Measurements from ENCODE around the gene SNAPC5. TPM values are rescaled to one million over a fixed set of nuclear protein-coding genes. Genes with fewer than 3 reads are reported as not detected.

SNAPC5 gene
- polyA plus RNA-seq, 1 donor (not counting 4 experiments of a cell fraction or from before 2014, with no cell fraction given): 16.1 TPM

DNA sequence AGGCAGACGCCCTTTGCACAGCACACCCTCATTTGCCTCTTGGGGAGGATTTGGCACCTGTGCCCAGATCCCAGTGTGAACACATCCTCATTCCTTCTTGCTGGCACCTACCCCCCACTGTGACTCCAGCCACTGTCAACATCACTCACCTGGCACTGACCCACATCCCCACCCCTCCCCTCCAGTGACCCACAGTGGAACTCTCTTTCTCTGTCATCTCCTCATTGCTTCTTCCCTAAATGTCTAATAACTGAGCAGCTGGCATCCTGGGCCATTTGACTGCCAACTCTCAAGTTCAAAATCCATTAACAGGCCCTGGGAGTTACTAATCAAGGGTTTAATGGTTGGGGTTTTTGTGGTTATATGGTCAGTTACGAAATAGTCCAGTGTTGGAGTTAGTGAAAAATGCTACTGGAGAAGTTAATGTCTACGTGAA is 14.4 kb downstream of the SNAPC5 start:
- peaks cover 18 to 44% of the 10 kb centered on the region in 2 experiments for H3K36me3 ChIP-seq (ENCODE audit: control insufficient read depth in 2 of 2, extremely low read depth in 1 of 2, insufficient read depth in 2 of 2, low read length in 2 of 2)
- no peak for TF ChIP-seq EZH2 (IDR thresholded peaks at IDR 0.05; ENCODE audit: low read length)
- TF ChIP-seq, protein P1, sequence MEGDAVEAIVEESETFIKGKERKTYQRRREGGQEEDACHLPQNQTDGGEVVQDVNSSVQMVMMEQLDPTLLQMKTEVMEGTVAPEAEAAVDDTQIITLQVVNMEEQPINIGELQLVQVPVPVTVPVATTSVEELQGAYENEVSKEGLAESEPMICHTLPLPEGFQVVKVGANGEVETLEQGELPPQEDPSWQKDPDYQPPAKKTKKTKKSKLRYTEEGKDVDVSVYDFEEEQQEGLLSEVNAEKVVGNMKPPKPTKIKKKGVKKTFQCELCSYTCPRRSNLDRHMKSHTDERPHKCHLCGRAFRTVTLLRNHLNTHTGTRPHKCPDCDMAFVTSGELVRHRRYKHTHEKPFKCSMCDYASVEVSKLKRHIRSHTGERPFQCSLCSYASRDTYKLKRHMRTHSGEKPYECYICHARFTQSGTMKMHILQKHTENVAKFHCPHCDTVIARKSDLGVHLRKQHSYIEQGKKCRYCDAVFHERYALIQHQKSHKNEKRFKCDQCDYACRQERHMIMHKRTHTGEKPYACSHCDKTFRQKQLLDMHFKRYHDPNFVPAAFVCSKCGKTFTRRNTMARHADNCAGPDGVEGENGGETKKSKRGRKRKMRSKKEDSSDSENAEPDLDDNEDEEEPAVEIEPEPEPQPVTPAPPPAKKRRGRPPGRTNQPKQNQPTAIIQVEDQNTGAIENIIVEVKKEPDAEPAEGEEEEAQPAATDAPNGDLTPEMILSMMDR (optimal IDR thresholded peaks at IDR 0.05 in 1 of 3, IDR thresholded peaks at IDR 0.05 in 1 of 3, conservative IDR thresholded peaks at IDR 0.05 in 1 of 3; ENCODE audit: extremely low read depth in 1 of 3, insufficient read depth in 2 of 3, low read length in 3 of 3): no peak
- FAIRE-seq (no peak), DNase-seq (ENCODE audit: low read depth, low spot score) (no peak)
- no peak overlapping the region for H3K4me2 ChIP-seq (ENCODE audit: control insufficient read depth, extremely low read depth, insufficient read depth, low read depth, low read length)
- H3K9me1 ChIP-seq (ENCODE audit: control insufficient read depth, extremely low read depth, insufficient read depth, low read length): no peaks in the 10 kb centered on the region
- H3K79me2 ChIP-seq (ENCODE audit: control insufficient read depth, insufficient read depth, low read length): peaks cover 23% of the 10 kb centered on the region
- no peaks in the 10 kb centered on the region for H3K9me3 ChIP-seq (ENCODE audit: control insufficient read depth, low read depth, low read length)
- no peak overlapping the region for H3K27ac ChIP-seq (ENCODE audit: control insufficient read depth, insufficient read depth, low read length)
- H3K27me3 ChIP-seq (ENCODE audit: control insufficient read depth, extremely low read depth, insufficient read depth, low read length): no peaks in the 10 kb centered on the region
- dilution Hi-C loops (cut with MboI; ENCODE audit: extremely low pct_ligation_motif_present, low sequenced_read_pairs): no loop called here
- no peak overlapping the region for H2AFZ ChIP-seq (ENCODE audit: control insufficient read depth, low read length)
- no peak overlapping the region for H3K9ac ChIP-seq (ENCODE audit: control insufficient read depth, extremely low read depth, insufficient read depth, low read length)
- no peak overlapping the region for H3K4me3 ChIP-seq (ENCODE audit: control insufficient read depth in 2 of 3, extremely low read depth in 1 of 3, insufficient read depth in 2 of 3, low read depth in 1 of 3, low read length in 3 of 3)
- H4K20me1 ChIP-seq (ENCODE audit: control insufficient read depth, extremely low read depth, insufficient read depth, low read length): peaks cover 5% of the 10 kb centered on the region
- H3K4me1 ChIP-seq (ENCODE audit: control insufficient read depth, extremely low read depth, insufficient read depth, low read length): peaks cover 23% of the 10 kb centered on the region

DNA sequence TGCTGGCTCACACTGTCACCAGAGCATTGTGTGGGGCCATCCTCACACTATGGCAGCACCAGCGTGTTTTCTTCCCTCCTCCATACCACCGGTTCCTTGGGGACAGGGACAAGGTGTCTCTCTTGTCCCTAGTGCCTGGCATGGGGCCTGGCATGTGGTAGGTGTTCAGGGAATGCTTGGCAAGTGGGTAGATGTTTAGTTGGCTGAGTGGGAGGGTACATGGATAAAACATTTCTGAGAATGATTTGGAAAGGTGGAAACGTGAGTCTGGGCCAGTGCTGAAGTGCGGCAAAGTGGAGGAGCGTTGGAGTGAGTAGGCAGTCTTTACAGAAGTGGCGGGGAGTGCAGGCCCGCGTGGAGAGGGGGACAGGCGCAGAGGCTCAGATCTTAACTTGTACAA is 15.0 kb downstream of the SNAPC5 start:
- H3K27ac ChIP-seq (ENCODE audit: control insufficient read depth, insufficient read depth, low read length): no peak overlapping the region

More for the DNA sequence above, 15.0 kb downstream of the SNAPC5 start:
- H3K9me3 ChIP-seq (ENCODE audit: control insufficient read depth, low read depth, low read length): no peaks in the 10 kb centered on the region
- no peaks in the 10 kb centered on the region for H3K9me1 ChIP-seq (ENCODE audit: control insufficient read depth, extremely low read depth, insufficient read depth, low read length)
- H3K79me2 ChIP-seq (ENCODE audit: control insufficient read depth, insufficient read depth, low read length): peaks cover 28% of the 10 kb centered on the region
- no peak for TF ChIP-seq EZH2 (IDR thresholded peaks at IDR 0.05; ENCODE audit: low read length)
- TF ChIP-seq, protein P1 (optimal IDR thresholded peaks at IDR 0.05 in 1 of 3, IDR thresholded peaks at IDR 0.05 in 1 of 3, conservative IDR thresholded peaks at IDR 0.05 in 1 of 3; ENCODE audit: extremely low read depth in 1 of 3, insufficient read depth in 2 of 3, low read length in 3 of 3): no peak
- H2AFZ ChIP-seq (ENCODE audit: control insufficient read depth, low read length): no peak overlapping the region
- no peak overlapping the region for H3K4me2 ChIP-seq (ENCODE audit: control insufficient read depth, extremely low read depth, insufficient read depth, low read depth, low read length)
- H3K4me3 ChIP-seq (ENCODE audit: control insufficient read depth in 2 of 3, extremely low read depth in 1 of 3, insufficient read depth in 2 of 3, low read depth in 1 of 3, low read length in 3 of 3): no peak overlapping the region
- dilution Hi-C loops (cut with MboI; ENCODE audit: extremely low pct_ligation_motif_present, low sequenced_read_pairs): no loop called here
- H4K20me1 ChIP-seq (ENCODE audit: control insufficient read depth, extremely low read depth, insufficient read depth, low read length): peaks cover 5% of the 10 kb centered on the region
- H3K27me3 ChIP-seq (ENCODE audit: control insufficient read depth, extremely low read depth, insufficient read depth, low read length): no peaks in the 10 kb centered on the region
- no peak for DNase-seq (ENCODE audit: low read depth, low spot score)
- no peak for FAIRE-seq
- H3K4me1 ChIP-seq (ENCODE audit: control insufficient read depth, extremely low read depth, insufficient read depth, low read length): peaks cover 23% of the 10 kb centered on the region
- peaks cover 15 to 38% of the 10 kb centered on the region in 2 experiments for H3K36me3 ChIP-seq (ENCODE audit: control insufficient read depth in 2 of 2, extremely low read depth in 1 of 2, insufficient read depth in 2 of 2, low read length in 2 of 2)
- H3K9ac ChIP-seq (ENCODE audit: control insufficient read depth, extremely low read depth, insufficient read depth, low read length): no peak overlapping the region
